Activated naive CD4-positive, alpha-beta T cell treated with anti-CD3 and anti-CD28 coated beads for 36 hours (primary cell): ENCODE results near the gene MAP1B. TPM values are rescaled to one million over a fixed set of nuclear protein-coding genes. Genes with fewer than 3 reads are reported as not detected.

ENCODE experiments used
- CTCF ChIA-PET: fragments of 350-600 bp; sonication (Branson Sonifier 250); formaldehyde crosslinking; loops from one replicate; lab custom pipeline; 2021; ENCODE audit warnings: antibody characterized with exemption; lab: Charles Lee
- DNase-seq: peaks from one replicate; pipeline ENCODE4 v3.0.0-alpha.2; 2020
- H3K27ac Mint-ChIP-seq: one replicate; pipeline ENCODE4 v1.8.0; 2021; ENCODE audit warnings: mild to moderate bottlenecking, mixed read lengths
- H3K27me3 Mint-ChIP-seq: one replicate; pipeline ENCODE4 v1.8.0; 2021; ENCODE audit warnings: low read depth, mixed read lengths
- H3K36me3 Mint-ChIP-seq: one replicate; pipeline ENCODE4 v1.8.0; 2021; ENCODE audit warnings: low read depth, mixed read lengths
- H3K4me1 Mint-ChIP-seq: one replicate; pipeline ENCODE4 v1.8.0; 2021; ENCODE audit warnings: low read depth, mixed read lengths
- H3K4me3 Mint-ChIP-seq: one replicate; pipeline ENCODE4 v1.8.0; 2021; ENCODE audit warnings: mild to moderate bottlenecking, moderate library complexity, mixed read lengths
- H3K9me3 Mint-ChIP-seq: one replicate; pipeline ENCODE4 v1.8.0; 2021; ENCODE audit warnings: mixed read lengths
- intact Hi-C: fragments of 100-400 bp; cut with micrococcal nuclease; formaldehyde crosslinking; loops from one replicate; pipeline ENCODE4 v1.15.1; 2023
- total RNA-seq, 2 experiments: library from RNA; stranded (reverse); gene quantifications; one replicate each; pipeline ENCODE4 v1.2.3, GENCODE V29; 2021

Gene MAP1B
- total RNA-seq, 2 experiments from 2014 or later: 0.14 to 0.32 TPM

DNA sequence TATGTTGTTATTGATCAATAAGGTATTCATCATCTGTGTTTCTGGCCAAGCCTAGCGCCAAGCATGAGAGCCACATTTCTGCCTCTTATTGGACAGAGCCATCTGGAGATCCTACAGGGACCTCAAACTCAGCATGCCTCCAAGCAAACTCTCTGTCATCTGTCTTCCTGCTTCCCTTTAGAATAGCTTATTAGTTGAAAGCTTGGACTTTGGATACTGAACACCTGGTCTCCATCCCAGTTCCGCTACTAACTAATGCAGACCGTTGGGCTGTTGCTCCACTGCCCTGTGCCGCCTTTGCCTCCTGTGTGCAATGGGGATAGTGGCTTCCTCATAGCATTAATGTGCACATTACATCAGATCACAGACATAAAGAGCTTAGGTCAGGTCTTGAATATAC lies 65.5 kb downstream of the MAP1B start:
- Mint-ChIP-seq H3K9me3 (no peaks in the 10 kb centered on the region), H3K36me3 (no peaks in the 10 kb centered on the region), H3K27me3 (peaks cover 17% of the 10 kb centered on the region), H3K4me1 (no peaks in the 10 kb centered on the region), H3K27ac (no peak overlapping the region), H3K4me3 (no peak overlapping the region)
- intact Hi-C loops: no loop called here
- DNase-seq: no peak
- CTCF ChIA-PET: no interaction called here

DNA sequence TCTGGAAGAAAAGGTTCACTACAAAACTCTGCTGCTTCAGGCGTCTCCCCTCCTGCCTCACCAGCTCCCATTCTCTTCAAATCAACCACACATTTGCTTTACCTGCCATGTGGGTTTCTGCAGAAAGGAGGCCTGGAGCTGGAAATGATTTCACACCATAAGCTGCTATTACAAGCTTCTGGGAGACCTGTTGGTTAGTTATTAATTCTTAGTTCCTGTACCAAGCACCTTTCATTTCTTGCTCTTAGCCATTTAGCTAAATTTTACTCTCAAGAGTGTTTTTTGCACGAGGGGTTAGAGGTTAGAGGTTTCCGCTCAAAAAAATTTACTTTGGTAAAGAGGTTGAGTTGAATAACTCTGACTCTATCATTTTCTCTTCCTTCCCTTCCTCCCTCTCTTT lies 70.3 kb downstream of the MAP1B start:
- no peaks in the 10 kb centered on the region for H3K9me3 Mint-ChIP-seq
- no peaks in the 10 kb centered on the region for H3K36me3 Mint-ChIP-seq
- CTCF ChIA-PET: no interaction called here
- intact Hi-C loops: no loop called here
- no peak overlapping the region for H3K4me3 Mint-ChIP-seq
- H3K27ac Mint-ChIP-seq: no peak overlapping the region
- peaks cover 23% of the 10 kb centered on the region for H3K27me3 Mint-ChIP-seq
- H3K4me1 Mint-ChIP-seq: no peaks in the 10 kb centered on the region
- DNase-seq: no peak

DNA sequence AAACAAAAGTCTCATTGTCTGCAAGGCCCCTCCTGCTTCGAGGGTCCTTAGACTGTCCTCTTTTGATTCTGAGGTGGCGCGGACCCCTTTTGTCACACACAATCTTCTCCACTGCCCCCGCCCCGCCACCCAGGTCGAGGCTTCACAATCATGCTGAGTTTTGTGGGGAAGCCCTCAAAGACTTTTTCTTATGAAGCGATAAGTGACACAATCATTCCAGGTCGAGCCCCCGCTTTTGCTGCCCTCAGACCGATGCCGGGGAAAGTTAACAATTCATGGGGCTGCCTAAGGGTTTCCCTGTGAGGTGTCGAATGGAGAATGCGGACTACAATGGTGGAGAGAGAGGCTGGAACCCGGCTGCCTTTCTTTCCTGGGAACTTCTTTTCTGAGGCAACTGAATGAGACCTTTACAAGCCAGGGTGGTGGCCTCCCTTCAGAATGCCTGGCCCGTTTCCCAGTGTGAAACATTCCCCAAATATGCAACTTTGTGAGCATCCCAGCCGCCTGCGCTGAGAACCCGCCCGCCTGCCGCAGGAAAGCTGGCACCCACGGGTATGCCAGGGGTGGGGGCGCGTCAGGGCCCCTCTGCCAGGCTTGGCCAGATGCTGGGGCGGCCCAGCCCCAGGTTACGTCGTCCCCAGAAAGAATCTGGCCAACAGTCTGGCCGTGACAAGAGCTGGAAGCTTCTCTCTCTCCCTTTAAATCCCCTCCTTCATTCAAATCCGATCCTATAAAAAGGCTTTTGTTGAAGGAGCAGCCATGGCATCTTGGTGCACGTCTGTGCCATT lies 71.9 kb downstream of the MAP1B start:
- CTCF ChIA-PET: interaction anchor here (0.7 kb wide), 1 partner anchor 25 kb away, joined by 6 read pairs; no protein-coding TSS in a partner anchor
- Mint-ChIP-seq H3K4me1 (no peaks in the 10 kb centered on the region), H3K4me3 (no peak overlapping the region), H3K36me3 (no peaks in the 10 kb centered on the region), H3K9me3 (no peaks in the 10 kb centered on the region), H3K27me3 (peaks cover 29% of the 10 kb centered on the region), H3K27ac (no peak overlapping the region)
- DNase-seq: no peak
- intact Hi-C loops: no loop called here

DNA sequence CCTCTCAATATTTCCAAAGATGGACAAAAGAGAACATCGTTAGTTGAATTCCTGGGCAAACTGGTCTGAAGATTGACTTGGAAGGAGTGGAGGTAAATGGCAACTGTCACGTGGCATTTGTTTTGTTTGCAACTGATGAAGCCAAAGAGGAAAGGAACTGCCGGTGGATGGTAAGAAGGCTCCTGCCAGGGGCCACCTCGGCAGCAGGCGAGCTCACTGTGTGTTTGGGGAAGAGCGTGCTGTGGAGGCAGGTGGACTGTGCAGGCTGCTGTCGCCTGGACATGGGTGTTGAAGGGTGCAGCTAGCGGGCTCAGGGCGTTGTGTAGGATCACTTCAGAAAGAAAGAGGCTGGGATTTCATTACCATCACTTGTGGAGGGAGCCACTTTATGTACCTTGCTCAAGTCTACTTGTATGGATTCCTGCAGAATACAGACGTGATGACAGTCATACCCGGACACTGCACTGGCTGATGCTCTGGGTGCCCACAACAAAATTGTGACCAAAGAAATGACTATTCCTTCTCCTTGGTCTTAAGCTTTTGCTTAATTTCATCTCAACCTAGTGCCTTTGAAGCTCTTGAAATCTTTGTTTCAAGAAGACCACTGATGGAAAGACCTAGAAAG lies 72.7 kb downstream of the MAP1B start:
- intact Hi-C loops: no loop called here
- Mint-ChIP-seq H3K9me3 (no peaks in the 10 kb centered on the region), H3K4me1 (no peaks in the 10 kb centered on the region), H3K27me3 (peaks cover 29% of the 10 kb centered on the region), H3K27ac (no peak overlapping the region), H3K36me3 (no peaks in the 10 kb centered on the region), H3K4me3 (no peak overlapping the region)
- CTCF ChIA-PET: no interaction called here
- DNase-seq: no peak

DNA sequence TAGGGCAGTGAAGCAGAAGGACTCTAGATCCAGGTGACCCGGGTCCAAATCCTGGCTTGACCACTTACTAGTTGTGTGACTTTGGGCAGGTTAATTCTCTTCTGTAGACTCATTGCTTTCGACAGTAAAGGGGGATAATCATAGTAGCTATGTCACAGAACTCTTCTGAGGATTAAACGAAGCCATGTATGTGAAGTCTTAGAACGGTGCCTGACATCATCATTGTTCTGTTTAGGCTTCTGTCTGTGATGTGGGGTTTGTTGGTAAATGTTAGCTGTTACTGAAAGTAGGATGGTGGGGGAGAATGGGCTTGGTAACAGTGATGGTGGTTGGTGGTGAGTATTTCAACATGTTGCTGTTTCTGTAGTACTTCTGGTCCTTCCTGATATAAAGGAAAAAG lies 73.7 kb downstream of the MAP1B start:
- Mint-ChIP-seq H3K4me1 (no peaks in the 10 kb centered on the region), H3K9me3 (no peaks in the 10 kb centered on the region), H3K27ac (no peak overlapping the region), H3K27me3 (peaks cover 29% of the 10 kb centered on the region), H3K4me3 (no peak overlapping the region), H3K36me3 (no peaks in the 10 kb centered on the region)
- intact Hi-C loops: no loop called here
- no peak for DNase-seq
- CTCF ChIA-PET: no interaction called here

DNA sequence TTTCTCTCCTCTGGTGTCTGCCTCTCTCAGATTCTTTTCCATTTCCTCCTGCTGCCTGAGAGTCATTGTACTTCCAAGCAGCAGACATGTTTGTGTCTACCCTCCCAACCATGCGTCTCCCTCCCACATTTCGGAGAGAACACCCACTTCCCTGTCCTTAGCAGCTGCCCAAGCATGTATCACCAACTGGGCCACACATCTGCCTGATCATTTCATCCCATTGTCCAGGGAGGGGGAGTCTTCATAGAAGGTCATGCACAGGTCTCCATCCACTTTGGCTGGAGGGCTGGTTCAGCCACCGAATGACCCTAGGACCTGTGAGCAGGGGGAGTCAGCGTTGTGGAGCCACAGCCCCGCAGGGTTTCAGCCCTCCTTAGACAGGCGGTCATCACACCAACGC lies 75.4 kb downstream of the MAP1B start:
- no peaks in the 10 kb centered on the region for H3K36me3 Mint-ChIP-seq
- CTCF ChIA-PET: no interaction called here
- H3K27ac Mint-ChIP-seq: no peak overlapping the region
- DNase-seq: no peak
- H3K9me3 Mint-ChIP-seq: no peaks in the 10 kb centered on the region
- peaks cover 26% of the 10 kb centered on the region for H3K27me3 Mint-ChIP-seq
- intact Hi-C loops: no loop called here
- H3K4me3 Mint-ChIP-seq: no peak overlapping the region
- no peaks in the 10 kb centered on the region for H3K4me1 Mint-ChIP-seq

DNA sequence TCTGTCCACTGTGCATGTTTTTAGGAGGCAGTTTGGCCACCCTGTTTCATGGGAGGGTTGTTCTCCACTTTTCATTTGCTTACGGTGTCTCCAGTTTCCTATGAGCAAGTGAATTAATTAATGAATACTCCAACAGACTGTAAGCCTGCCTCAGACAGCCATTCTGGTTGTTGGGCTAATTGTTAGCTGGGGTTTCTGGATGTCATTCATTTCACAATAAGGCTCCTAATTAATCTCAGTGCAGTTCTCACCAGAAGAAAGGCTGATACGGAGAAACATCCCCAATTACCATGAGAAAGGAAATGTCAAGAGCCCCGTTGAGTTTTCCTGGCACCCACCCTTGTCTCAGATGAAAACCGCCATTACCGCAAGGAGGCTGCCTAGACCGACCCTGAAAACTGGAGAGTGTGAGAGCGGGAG lies 75.8 kb downstream of the MAP1B start:
- CTCF ChIA-PET: no interaction called here
- no peak overlapping the region for H3K4me3 Mint-ChIP-seq
- H3K4me1 Mint-ChIP-seq: no peaks in the 10 kb centered on the region
- intact Hi-C loops: no loop called here
- DNase-seq: no peak
- H3K27ac Mint-ChIP-seq: no peak overlapping the region
- H3K9me3 Mint-ChIP-seq: no peaks in the 10 kb centered on the region
- peaks cover 24% of the 10 kb centered on the region for H3K27me3 Mint-ChIP-seq
- no peaks in the 10 kb centered on the region for H3K36me3 Mint-ChIP-seq

DNA sequence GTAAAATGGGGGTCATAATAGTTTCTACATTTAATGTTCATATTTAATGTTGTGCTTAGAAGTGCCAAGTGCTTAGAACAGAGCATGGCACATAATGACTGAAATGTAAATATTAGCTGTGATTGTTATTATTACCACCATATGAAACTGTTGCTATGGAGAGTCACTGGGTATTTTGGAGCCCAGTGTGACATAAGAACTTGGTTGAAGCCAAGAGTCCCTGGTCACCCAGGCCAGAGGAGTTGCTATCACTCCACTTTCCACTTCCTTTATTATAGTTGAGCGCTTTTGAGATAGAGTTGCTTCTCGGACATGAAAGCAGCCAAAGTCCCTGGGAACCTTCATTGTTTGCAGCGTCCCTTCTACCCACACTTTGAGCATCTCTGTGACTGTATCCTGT lies 77.1 kb downstream of the MAP1B start:
- no peaks in the 10 kb centered on the region for H3K9me3 Mint-ChIP-seq
- no peaks in the 10 kb centered on the region for H3K4me1 Mint-ChIP-seq
- H3K4me3 Mint-ChIP-seq: no peak overlapping the region
- intact Hi-C loops: no loop called here
- DNase-seq: no peak
- no peaks in the 10 kb centered on the region for H3K36me3 Mint-ChIP-seq
- H3K27ac Mint-ChIP-seq: no peak overlapping the region
- H3K27me3 Mint-ChIP-seq: peaks cover 22% of the 10 kb centered on the region
- CTCF ChIA-PET: interaction anchor here (0.6 kb wide), 1 partner anchor 19 kb away, joined by 3 read pairs; no protein-coding TSS in a partner anchor

DNA sequence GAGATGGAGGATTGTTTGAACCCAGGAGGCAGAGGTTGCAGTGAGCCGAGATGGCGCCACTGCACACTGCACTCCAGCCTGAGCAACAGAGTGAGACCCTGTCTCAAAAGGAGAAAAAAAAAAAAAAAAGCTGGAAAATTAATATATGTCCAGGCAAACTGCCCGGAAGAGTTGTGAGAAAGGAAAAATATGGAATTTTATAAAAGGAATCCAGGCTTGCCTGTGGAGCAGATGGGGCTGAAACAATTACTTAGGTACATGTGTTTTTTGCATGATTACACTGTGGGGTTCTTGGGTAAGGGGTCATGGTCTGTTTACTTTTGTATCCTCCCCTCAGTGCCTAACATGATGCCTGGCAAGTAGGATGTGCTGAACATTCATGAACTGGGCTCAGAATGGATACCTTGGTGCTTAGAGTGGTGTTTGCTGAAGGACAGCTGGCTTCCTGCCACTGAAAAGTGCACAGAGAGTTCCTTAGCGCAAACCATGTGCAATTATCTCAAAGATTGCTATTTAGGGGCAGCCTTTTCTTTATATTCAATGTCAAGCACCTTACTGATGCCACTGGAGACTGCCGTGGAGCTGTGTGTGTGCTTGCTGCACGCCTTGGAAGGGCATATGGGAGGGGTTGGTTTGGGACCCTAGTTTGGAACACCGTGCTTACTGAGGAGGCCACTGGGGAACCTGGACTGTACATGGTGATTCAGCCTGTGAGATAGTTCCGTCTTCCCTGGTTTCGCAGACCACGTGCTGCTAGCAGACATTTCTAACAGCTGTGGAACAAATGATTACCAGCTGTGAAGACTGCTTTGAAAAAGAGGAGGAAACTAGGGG lies 78.4 kb downstream of the MAP1B start:
- intact Hi-C loops: no loop called here
- CTCF ChIA-PET: interaction anchor here (0.6 kb wide), 1 partner anchor 48 kb away, joined by 3 read pairs; no protein-coding TSS in a partner anchor
- peaks cover 22% of the 10 kb centered on the region for H3K27me3 Mint-ChIP-seq
- no peaks in the 10 kb centered on the region for H3K36me3 Mint-ChIP-seq
- H3K9me3 Mint-ChIP-seq: no peaks in the 10 kb centered on the region
- H3K4me1 Mint-ChIP-seq: no peaks in the 10 kb centered on the region
- no peak overlapping the region for H3K27ac Mint-ChIP-seq
- H3K4me3 Mint-ChIP-seq: no peak overlapping the region
- no peak for DNase-seq

DNA sequence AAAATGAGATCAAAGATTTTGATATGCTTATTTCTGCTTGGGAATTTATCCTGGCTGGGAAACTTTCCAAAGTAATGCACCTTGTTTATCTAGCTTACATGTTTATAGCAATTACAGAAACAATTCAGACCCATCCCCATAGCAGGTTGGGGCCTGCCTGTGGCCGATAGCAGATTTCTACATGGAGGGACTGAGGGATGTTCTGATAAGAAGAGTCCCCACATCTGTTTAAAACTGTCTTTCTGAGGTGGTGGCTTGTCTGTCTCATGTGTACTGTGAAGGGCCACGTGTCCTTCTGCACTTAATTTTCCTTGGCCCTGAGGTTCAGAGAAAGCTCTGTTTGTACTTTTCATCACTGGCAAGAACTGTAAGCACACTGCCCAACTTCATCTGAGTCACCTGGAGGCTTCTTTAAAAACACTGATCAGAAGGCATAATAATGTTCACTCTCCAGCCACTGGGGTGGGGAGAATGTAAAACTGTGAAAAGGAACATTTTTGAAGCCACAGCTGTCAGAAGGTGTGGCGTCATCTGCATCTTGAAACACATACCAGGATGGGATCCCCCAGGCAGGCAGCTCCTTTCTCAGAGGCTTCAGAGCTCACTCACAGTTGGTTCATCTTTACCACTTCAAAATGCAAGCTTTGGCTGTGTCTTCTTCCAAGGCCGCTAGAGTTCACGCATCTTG lies 80.3 kb downstream of the MAP1B start:
- H3K27me3 Mint-ChIP-seq: peaks cover 19% of the 10 kb centered on the region
- CTCF ChIA-PET: interaction anchor here (0.6 kb wide), 1 partner anchor 200 kb away, joined by 3 read pairs; no protein-coding TSS in a partner anchor

DNA sequence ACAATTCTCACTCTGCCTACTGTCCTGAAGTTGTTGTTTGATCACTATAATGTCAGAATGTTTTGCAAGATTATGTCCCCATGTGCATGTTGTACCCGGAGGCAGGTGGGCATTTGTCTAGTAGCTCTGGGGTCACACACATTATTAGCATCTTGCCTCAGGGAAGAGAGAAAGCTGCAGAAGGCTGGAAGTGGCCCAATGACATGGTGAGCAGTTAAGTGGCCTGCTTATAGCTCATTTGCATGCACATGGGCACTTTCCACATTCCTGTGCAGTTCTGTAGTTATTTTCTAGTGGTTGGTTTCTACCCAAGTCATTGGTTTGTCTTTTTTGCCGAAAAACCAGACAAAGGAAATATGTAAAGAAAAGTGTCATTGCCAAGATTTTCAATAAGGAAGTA lies 80.9 kb downstream of the MAP1B start:
- Mint-ChIP-seq H3K4me3 (no peak overlapping the region), H3K36me3 (no peaks in the 10 kb centered on the region), H3K4me1 (no peaks in the 10 kb centered on the region), H3K27ac (no peak overlapping the region), H3K27me3 (peaks cover 17% of the 10 kb centered on the region), H3K9me3 (no peaks in the 10 kb centered on the region)
- CTCF ChIA-PET: no interaction called here
- no peak for DNase-seq
- intact Hi-C loops: no loop called here

More for the DNA sequence above, 80.3 kb downstream of the MAP1B start:
- no peak overlapping the region for H3K27ac Mint-ChIP-seq
- intact Hi-C loops: no loop called here
- DNase-seq: peak; percentile 8
- H3K4me3 Mint-ChIP-seq: no peak overlapping the region
- no peaks in the 10 kb centered on the region for H3K36me3 Mint-ChIP-seq
- no peaks in the 10 kb centered on the region for H3K9me3 Mint-ChIP-seq
- H3K4me1 Mint-ChIP-seq: no peaks in the 10 kb centered on the region

DNA sequence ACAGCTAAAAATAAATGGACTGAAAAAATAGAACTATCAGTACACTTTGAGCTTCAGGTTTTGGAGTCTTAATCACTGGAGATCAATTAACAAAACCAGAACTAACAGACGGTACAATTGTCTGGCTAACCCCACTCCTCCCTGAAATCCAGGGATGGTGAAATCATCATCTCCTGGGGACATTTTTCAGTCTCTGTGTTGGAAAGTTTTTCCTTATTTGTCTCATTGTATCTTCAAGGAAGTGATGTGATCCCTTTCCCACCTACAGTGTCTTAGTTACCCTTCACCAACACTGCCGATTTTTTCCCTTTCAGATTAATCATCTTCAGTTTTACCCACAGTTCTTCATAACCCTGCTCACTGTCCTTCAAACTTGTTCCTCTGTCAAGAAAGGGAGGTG lies 81.9 kb downstream of the MAP1B start:
- H3K4me3 Mint-ChIP-seq: no peak overlapping the region
- no peaks in the 10 kb centered on the region for H3K4me1 Mint-ChIP-seq
- CTCF ChIA-PET: no interaction called here
- no peaks in the 10 kb centered on the region for H3K9me3 Mint-ChIP-seq
- no peak overlapping the region for H3K27ac Mint-ChIP-seq
- no peaks in the 10 kb centered on the region for H3K36me3 Mint-ChIP-seq
- intact Hi-C loops: no loop called here
- H3K27me3 Mint-ChIP-seq: peaks cover 14% of the 10 kb centered on the region
- DNase-seq: no peak
